NCI-H524 (cell line): ENCODE results near the gene KRTAP12-2.
A peak's percentile ranks its signal among the peaks of the same experiment; 100 is the strongest.
"Not testable (repeated sequence)": the region's sequence is repeated elsewhere in the genome, so short reads cannot be mapped to it uniquely, and the experiment has no call there.

Experiments
- DNase-seq, 2 experiments: peaks; one replicate each; lab custom pipeline; 2025; lab: John Stamatoyannopoulos, UW

The KRTAP12-2 gene

DNA sequence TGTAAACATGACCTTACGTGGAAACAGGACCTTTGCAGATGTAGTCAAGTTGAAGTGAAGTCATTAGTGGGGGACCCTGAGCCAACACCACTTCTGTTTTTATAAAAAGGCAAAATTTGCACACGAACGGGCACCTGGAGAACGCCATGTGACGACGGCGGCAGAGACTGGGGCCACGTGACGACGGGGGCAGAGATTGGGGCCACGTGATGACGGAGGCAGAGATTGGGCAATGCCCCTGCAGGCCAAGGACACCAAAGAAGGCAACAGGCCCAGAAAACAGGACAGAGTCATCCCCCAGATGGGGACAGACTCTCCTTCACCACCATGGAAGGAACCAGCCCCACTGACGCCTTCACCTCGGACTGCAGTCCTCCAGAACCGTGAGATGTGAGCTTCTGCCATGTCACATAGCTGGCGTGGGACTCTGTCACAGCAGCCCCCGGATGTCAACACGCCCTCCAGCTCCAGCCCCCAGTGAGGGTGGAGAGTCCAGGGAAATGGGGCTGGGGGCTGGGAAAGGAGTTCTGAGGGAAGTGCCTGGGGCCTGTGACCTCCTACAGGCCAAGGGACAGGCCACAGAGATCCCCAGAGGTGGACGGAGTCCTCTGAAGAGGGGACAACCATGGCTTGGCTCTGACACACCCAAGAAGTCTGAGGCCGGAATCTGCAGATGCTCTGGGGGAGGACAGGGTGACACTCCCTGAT is 16.3 kb downstream of the KRTAP12-2 start:
- no peak for DNase-seq

- no peak for DNase-seq
These were observed 17.1 kb downstream of the KRTAP12-2 start for GRCh38 chr21:44649521-44650100.

DNA sequence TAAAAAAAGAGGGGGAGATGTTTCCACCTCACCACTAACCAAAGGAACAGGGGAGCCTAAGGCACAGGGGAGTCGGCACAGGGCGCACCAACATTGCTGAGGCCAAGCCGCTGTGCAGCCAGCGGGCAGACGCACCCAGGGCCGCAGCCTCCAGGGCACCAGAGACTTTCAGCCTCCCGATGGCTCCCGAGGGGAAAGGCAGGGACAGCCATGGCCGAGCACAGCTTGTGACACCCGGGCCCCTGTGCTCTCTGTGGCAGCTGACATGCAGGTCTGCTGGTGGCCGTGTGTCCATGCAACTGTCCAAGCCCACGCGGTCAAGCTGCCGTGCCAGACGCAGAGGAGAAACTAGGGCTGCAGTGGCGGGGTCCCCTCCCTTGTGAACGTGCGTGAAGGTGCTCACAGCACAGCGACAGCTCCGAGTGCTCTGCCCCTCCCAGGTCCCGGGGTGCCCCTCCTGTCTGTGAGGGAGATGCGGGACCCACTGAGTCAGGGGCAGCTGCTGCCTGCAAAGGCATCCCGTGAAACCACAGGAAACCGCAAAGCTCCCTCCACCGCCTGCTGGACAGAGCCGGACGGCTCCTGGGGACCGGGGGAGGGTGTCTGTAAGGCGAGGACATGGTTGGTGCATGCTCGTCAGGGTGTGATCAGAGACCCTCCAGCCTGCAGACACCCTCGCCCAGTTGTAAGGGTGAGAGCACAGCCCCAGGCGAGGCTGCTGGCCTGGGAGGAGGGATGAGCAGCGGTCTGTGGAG is 18.0 kb downstream of the KRTAP12-2 start:
- DNase-seq: no peak

GRCh38 chr21:44647222-44647552 is 19.5 kb downstream of the KRTAP12-2 start:
- DNase-seq: peak; percentile 42 to 67

GRCh38 chr21:44646366-44647221 is 20.1 kb downstream of the KRTAP12-2 start, which contains the start of gene KRTAP10-11:
Gene KRTAP10-11 (plus strand): TSS chr21:44646414. CDS start chr21:44646459, 45 bp downstream.
- DNase-seq: peak in 1 of 2 experiments; percentile 24

GRCh38 chr21:44644878-44645277 is 21.8 kb downstream of the KRTAP12-2 start:
- no peak for DNase-seq

- no peak for DNase-seq
These were observed 22.9 kb downstream of the KRTAP12-2 start for GRCh38 chr21:44643741-44644310.

DNA sequence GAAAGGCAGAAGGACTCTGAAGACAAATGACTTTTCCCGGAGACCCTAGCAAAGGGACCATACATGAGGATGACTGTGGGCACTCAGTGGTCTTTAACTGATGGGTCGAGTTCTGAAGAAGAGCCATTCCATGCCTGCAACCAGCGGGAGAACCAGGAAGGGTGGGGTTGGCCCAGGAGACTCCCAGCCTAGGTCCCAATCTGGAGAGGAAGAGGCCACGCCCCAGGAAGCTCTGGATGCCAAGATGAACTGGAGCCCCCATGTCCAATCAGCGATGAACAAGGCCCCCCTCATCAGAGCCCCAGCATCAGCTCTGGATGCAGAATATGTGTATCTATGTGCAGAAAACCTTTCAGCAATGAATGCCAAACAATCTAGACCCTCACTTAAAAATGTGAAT is 26.0 kb downstream of the KRTAP12-2 start:
- no peak for DNase-seq

- no peak for DNase-seq
These were observed 27.4 kb downstream of the KRTAP12-2 start for GRCh38 chr21:44639331-44639655.

- DNase-seq: not testable (repeated sequence)
These were observed 28.0 kb downstream of the KRTAP12-2 start for GRCh38 chr21:44638506-44639330.

- DNase-seq: not testable (repeated sequence)
These were observed 28.8 kb downstream of the KRTAP12-2 start for GRCh38 chr21:44637851-44638348.

DNA sequence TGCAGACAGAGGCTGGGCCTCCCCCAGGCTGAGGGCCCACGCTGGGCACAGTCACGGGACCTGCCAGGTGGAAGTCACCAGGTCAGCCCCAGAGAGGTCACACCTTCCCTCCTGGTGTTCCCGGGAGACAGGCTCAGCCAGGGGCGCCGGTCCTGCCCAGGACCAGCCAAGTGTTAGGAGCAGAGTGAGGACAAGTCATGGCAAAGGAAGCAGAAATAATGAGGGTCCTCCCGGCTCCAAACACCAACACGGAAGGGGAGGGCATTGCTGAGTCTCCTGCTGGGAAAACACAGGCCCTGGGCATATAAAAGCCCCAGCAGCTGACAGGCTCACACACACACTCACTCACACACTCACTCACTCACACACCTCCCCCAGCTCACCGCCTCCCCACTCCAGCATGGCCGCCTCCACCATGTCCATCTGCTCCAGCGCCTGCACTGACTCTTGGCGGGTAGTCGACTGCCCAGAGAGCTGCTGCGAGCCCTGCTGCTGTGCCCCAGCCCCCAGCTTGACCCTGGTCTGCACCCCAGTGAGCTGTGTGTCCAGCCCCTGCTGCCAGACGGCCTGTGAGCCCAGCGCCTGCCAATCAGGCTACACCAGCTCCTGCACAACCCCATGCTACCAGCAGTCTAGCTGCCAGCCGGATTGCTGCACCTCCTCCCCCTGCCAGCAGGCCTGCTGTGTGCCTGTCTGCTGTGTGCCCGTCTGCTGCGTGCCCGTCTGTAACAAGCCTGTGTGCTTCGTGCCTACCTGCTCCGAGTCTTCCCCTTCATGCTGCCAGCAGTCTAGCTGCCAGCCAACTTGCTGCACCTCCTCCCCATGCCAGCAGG is 29.5 kb downstream of the KRTAP12-2 start, which contains the start of gene KRTAP10-10:
Gene KRTAP10-10, plus strand, starts transcription at position 339 of the 833 bp plus-strand sequence. Its CDS starts 62 bp downstream, at position 401.
- DNase-seq: peak; percentile 8 to 64

GRCh38 chr21:44636209-44637017 is 30.3 kb downstream of the KRTAP12-2 start:
- DNase-seq: no peak

- no peak for DNase-seq
These were observed 34.7 kb downstream of the KRTAP12-2 start for GRCh38 chr21:44632067-44632466.

GRCh38 chr21:44630440-44630839 is 36.3 kb downstream of the KRTAP12-2 start:
- DNase-seq: no peak

DNA sequence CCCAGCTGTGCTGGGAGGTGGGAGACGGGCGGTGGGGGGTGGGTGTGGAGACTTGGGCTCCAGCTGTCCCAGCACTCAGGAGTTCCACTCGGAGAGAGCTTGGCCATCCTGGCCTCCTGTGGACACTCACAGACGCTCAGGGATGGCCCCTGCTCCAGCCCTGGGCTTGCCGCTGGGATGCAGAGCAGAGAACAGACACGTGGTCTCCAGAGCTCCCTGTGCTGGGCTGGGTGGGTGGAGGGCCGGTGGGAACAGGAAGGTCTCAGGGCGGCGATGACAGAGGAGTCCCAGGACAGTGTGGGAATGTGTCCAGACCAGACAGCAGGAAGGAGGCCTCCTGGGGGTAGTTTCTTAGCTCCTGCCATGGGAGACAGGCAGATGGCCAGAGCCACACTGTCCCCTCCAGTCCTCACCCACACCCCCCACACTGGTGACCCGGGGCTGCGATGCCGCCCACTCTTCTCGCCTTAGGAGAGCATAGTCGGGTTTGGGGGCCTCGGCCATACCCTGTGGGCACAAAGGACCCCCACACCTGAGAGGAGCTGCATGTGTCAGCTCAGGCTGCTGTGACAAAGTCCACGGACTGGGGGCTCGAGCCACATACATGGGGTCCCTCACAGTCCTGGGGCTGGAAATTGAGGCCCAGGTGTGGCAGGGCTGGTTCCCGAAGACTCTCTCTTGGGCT is 37.9 kb downstream of the KRTAP12-2 start:
- DNase-seq: no peak

- not testable (repeated sequence) for DNase-seq
These were observed 38.9 kb downstream of the KRTAP12-2 start for GRCh38 chr21:44627831-44628233.

DNA sequence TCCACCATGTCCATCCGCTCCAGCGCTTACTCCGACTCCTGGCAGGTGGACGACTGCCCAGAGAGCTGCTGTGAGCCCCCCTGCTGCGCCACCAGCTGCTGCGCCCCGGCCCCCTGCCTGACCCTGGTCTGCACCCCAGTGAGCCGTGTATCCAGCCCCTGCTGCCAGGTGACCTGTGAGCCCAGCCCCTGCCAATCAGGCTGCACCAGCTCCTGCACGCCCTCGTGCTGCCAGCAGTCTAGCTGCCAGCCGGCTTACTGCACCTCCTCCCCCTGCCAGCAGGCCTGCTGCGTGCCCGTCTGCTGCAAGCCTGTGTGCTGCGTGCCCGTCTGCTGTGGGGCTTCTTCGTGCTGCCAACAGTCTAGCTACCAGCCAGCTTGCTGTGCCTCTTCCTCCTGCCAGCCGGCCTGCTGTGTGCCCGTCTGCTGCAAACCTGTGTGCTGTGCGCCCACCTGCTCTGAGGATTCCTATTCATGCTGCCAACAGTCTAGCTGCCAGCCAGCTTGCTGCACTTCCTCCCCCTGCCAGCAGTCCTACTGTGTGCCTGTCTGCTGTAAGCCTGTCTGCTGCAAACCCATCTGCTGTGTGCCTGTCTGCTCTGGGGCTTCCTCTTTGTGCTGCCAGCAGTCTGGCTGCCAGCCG is 39.4 kb downstream of the KRTAP12-2 start:
- DNase-seq: not testable (repeated sequence)
